Body of pancreas (tissue), 4 donors: ENCODE data around the gene CTDSP2.

Source experiments
- POLR2A ChIP-seq, 3 donors: fragments of 450-650 bp; IDR thresholded peaks; one replicate each; pipeline ENCODE4 v1.6.1; 2016; ENCODE audit warnings: antibody characterized with exemption in 3 of 3, mild to moderate bottlenecking in 2 of 3
- TF ChIP-seq, protein P1 (sequence below), 7 experiments: fragments of 450-650 bp in 4 of 7; fragments of 200-600 bp in 3 of 7; sonication (generic) in 3 of 7; IDR thresholded peaks; one replicate each; pipeline ENCODE4 v1.5.1; 2016 to 2019; ENCODE audit warnings: antibody characterized with exemption in 7 of 7

DNA sequence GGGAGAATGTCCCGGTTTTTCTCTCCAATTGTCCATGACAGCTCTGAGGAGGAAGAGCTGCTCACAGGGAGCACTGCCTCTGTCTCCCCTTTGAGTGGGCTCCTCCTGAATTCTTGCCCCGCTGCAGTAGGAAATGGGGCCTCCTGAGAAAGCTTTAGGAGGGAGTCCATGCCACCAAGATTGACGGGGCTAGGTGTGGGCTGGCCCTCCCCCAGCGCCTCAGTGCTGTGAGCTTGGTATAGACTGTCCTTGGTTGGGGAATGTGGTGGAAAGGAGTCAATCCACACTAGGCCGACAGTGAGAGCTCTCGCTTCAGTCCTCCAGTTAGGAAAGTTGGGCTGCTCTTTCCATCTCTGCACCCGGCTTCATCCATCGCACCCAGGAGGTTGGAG is 23.4 kb upstream of the CTDSP2 start:
- TF ChIP-seq, protein P1, sequence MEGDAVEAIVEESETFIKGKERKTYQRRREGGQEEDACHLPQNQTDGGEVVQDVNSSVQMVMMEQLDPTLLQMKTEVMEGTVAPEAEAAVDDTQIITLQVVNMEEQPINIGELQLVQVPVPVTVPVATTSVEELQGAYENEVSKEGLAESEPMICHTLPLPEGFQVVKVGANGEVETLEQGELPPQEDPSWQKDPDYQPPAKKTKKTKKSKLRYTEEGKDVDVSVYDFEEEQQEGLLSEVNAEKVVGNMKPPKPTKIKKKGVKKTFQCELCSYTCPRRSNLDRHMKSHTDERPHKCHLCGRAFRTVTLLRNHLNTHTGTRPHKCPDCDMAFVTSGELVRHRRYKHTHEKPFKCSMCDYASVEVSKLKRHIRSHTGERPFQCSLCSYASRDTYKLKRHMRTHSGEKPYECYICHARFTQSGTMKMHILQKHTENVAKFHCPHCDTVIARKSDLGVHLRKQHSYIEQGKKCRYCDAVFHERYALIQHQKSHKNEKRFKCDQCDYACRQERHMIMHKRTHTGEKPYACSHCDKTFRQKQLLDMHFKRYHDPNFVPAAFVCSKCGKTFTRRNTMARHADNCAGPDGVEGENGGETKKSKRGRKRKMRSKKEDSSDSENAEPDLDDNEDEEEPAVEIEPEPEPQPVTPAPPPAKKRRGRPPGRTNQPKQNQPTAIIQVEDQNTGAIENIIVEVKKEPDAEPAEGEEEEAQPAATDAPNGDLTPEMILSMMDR (IDR thresholded peaks at IDR 0.05): no peak
- TF ChIP-seq POLR2A (IDR thresholded peaks at IDR 0.05): no peak
